HepG2 (cell line): Measurements from ENCODE around the gene LAMP2. TPM values are rescaled to one million over a fixed set of nuclear protein-coding genes. Genes with fewer than 3 reads are reported as not detected.

ENCODE experiments used
- ATAC-seq: fragments of 200-7000 bp; cut with Tn5 transposase; 3 replicates; pipeline ENCODE4 v1.9.1; 2020; ENCODE audit warnings: mild to moderate bottlenecking, moderate library complexity
- Bru-seq: library from RNA; stranded (reverse); fragments of 400-500 nt; gene quantifications from one replicate; lab custom pipeline; 2021; lab: Mats Ljungman, UMichigan
- BruChase-seq, 2 experiments: library from RNA; stranded (reverse); fragments of 400-500 nt; gene quantifications; one replicate each; lab custom pipeline; 2021; lab: Mats Ljungman, UMichigan
- BruUV-seq: library from RNA; stranded (reverse); fragments of 400-500 nt; replicated peaks from 2 replicates; lab custom pipeline; 2021; lab: Mats Ljungman, UMichigan
- CTCF ChIA-PET: fragments of 300-600 bp; formaldehyde crosslinking; extraction: SDS; loops from one replicate; lab custom pipeline; 2021; ENCODE audit warnings: low total read pairs, inconsistent platforms, low intra/inter-chr PET ratio; lab: Yijun Ruan, JAX
- POLR2A ChIA-PET: fragments of 350-600 bp; sonication (Branson Sonifier 250); formaldehyde crosslinking; loops from one replicate; lab custom pipeline; 2020; ENCODE audit warnings: antibody characterized with exemption, inconsistent platforms; lab: Yijun Ruan, JAX
- DNase-seq: peaks from one replicate; pipeline ENCODE4 v3.0.0-alpha.2; 2015; ENCODE audit warnings: low spot score
- FAIRE-seq: peaks from 3 replicates; lab custom pipeline; 2011; peaks lifted over from hg19 to GRCh38; lab: Jason Lieb, UNC
- H2AFZ ChIP-seq: one replicate; pipeline ENCODE4 v1.6.1; 2011; ENCODE audit warnings: low read length, inconsistent platforms
- H3K27ac ChIP-seq: fragments of 300-600 bp; 3 replicates; pipeline ENCODE4 v1.8.0; 2011; ENCODE audit warnings: mixed run types, mild to moderate bottlenecking, mixed read lengths, low read length, inconsistent platforms; ENCODE audit not compliant: insufficient read depth; ENCODE audit errors: extremely low read length
- H3K27me3 ChIP-seq, 2 experiments: fragments of 200-600 bp in 1 of 2; 2 replicates in 1 of 2; 3 replicates in 1 of 2; pipeline versions ENCODE4 v1.6.0 to v1.8.0; 2011; ENCODE audit warnings: low read length in 2 of 2, mild to moderate bottlenecking in 2 of 2, moderate library complexity in 2 of 2, inconsistent platforms in 1 of 2; ENCODE audit not compliant: insufficient read depth in 2 of 2, control insufficient read depth in 1 of 2
- H3K36me3 ChIP-seq, 2 experiments: fragments of 200-600 bp in 1 of 2; replicated peaks in 1 of 2; 2 replicates in 1 of 2; 3 replicates in 1 of 2; pipeline versions ENCODE4 v1.5.1 to v1.8.0; 2011; ENCODE audit warnings: low read length in 2 of 2, inconsistent platforms in 1 of 2; ENCODE audit not compliant: insufficient read depth in 2 of 2, control insufficient read depth in 1 of 2
- H3K4me1 ChIP-seq: 2 replicates; pipeline ENCODE4 v1.5.1; 2012; ENCODE audit warnings: low read length, inconsistent platforms; ENCODE audit not compliant: insufficient read depth
- H3K4me2 ChIP-seq: 2 replicates; pipeline ENCODE4 v1.6.0; 2011; ENCODE audit warnings: low read depth, low read length, inconsistent platforms
- H3K4me3 ChIP-seq, 3 experiments: fragments of 200-600 bp in 1 of 3; sonication (generic), shearing (Covaris generic) in 1 of 3; replicated peaks in 1 of 3; 2 replicates each; pipeline ENCODE4 v1.5.1; 2011 to 2016; ENCODE audit warnings: low read length in 3 of 3, inconsistent platforms in 2 of 3, low read depth in 2 of 3, mild to moderate bottlenecking in 2 of 3, control low read depth in 1 of 3, mixed read lengths in 1 of 3; ENCODE audit not compliant: insufficient read depth in 1 of 3
- H3K79me2 ChIP-seq: one replicate; pipeline ENCODE4 v1.6.1; 2011; ENCODE audit warnings: low read length, inconsistent platforms; ENCODE audit not compliant: insufficient read depth
- H3K9ac ChIP-seq: 2 replicates; pipeline ENCODE4 v1.6.0; 2011; ENCODE audit warnings: mild to moderate bottlenecking, low read depth, low read length, inconsistent platforms; ENCODE audit not compliant: insufficient read depth
- H3K9me3 ChIP-seq: 2 replicates; pipeline ENCODE4 v1.5.1; 2012; ENCODE audit warnings: mild to moderate bottlenecking, low read length
- H4K20me1 ChIP-seq: 2 replicates; pipeline ENCODE4 v1.6.0; 2011; ENCODE audit warnings: inconsistent platforms, mild to moderate bottlenecking, low read length, moderate library complexity; ENCODE audit not compliant: insufficient read depth
- CEBPG ChIP-seq: IDR thresholded peaks from 2 replicates; pipeline ENCODE4 v1.6.1; 2016
- GATAD2A ChIP-seq: IDR thresholded peaks from 2 replicates; pipeline ENCODE4 v1.6.1; 2016
- KDM2A ChIP-seq: sonication (generic); formaldehyde crosslinking; IDR thresholded peaks from 2 replicates; pipeline ENCODE4 v1.4.0; 2020; ENCODE audit warnings: low read depth, missing genetic modification reagents, borderline replicate concordance
- KLF12 ChIP-seq: sonication (generic); formaldehyde crosslinking; IDR thresholded peaks from 2 replicates; pipeline ENCODE4 v1.4.0; 2020; ENCODE audit warnings: missing genetic modification reagents, borderline replicate concordance
- NCOA2 ChIP-seq: sonication (generic); formaldehyde crosslinking; IDR thresholded peaks from 2 replicates; pipeline ENCODE4 v1.8.0; 2022; ENCODE audit warnings: inconsistent platforms
- POLR2A ChIP-seq, 2 experiments: IDR thresholded peaks; 2 replicates each; pipeline ENCODE4 v1.6.1; 2011; ENCODE audit warnings: low read depth in 2 of 2, low read length in 2 of 2, mild to moderate bottlenecking in 1 of 2, moderate library complexity in 1 of 2; ENCODE audit not compliant: insufficient read depth in 1 of 2
- RFX5 ChIP-seq: IDR thresholded peaks from 2 replicates; pipeline ENCODE4 v1.6.1; 2011; ENCODE audit warnings: low read depth, low read length, improper control_type of control experiment
- SOX13 ChIP-seq, 3 experiments: fragments of 450-650 bp in 1 of 3; sonication (generic) in 1 of 3; formaldehyde crosslinking in 1 of 3; IDR thresholded peaks in 2 of 3; conservative IDR thresholded peaks in 1 of 3; 2 replicates each; pipeline versions ENCODE4 v1.5.0 to v1.6.1; 2016 to 2020; ENCODE audit warnings: antibody characterized with exemption in 1 of 3, mild to moderate bottlenecking in 1 of 3, missing compliant biosample characterization in 1 of 3, missing genetic modification reagents in 1 of 3, moderate library complexity in 1 of 3
- ZNF574 ChIP-seq: sonication (generic); formaldehyde crosslinking; IDR thresholded peaks from 2 replicates; pipeline ENCODE4 v1.4.0; 2020; ENCODE audit warnings: missing genetic modification reagents
- ZNF670 ChIP-seq: sonication (generic); formaldehyde crosslinking; IDR thresholded peaks from 2 replicates; pipeline ENCODE4 v1.8.0; 2022; ENCODE audit warnings: mild to moderate bottlenecking, missing genetic modification reagents, borderline replicate concordance
- ZSCAN21 ChIP-seq: sonication (generic); formaldehyde crosslinking; IDR thresholded peaks from 2 replicates; pipeline ENCODE4 v1.8.0; 2022; ENCODE audit warnings: mild to moderate bottlenecking, missing genetic modification reagents, moderate library complexity, borderline replicate concordance
- ZSCAN31 ChIP-seq: sonication (generic); formaldehyde crosslinking; IDR thresholded peaks from 2 replicates; pipeline ENCODE4 v1.5.0; 2020; ENCODE audit warnings: low read depth, mild to moderate bottlenecking, missing genetic modification reagents
- WGBS: methylation state at CpG from one replicate; pipeline ENCODE4 v1.1.6; 2017; ENCODE audit warnings: low lambda C conversion rate; 5-methylcytosine and 5-hydroxymethylcytosine counted together
- in situ Hi-C: cut with HindIII; loops from 2 replicates; pipeline ENCODE4 v1.10.0; 2017; ENCODE audit warnings: low pct_unique_long_range_greater_than_20kb; ENCODE audit not compliant: extremely low pct_ligation_motif_present
- intact Hi-C: fragments of 100-400 bp; cut with micrococcal nuclease; formaldehyde crosslinking; loops from one replicate; pipeline ENCODE4 v1.10.0; 2022; ENCODE audit not compliant: unreplicated experiment
- long read RNA-seq, 2 experiments: library from RNA in 1 of 2; library from polyadenylated mRNA in 1 of 2; stranded (forward) in 1 of 2; unstranded in 1 of 2; transcript quantifications; one replicate each; pipeline ENCODE4 v2.0.0, GENCODE V29; 2019 to 2022
- polyA minus RNA-seq, 3 experiments: library from RNA; depleted of rRNA, polyadenylated mRNA; stranded (reverse); fragments of >200 nt; gene quantifications; 2 replicates each; pipeline ENCODE4 v1.2.3, GENCODE V29; 2011; ENCODE audit warnings: low replicate concordance in 1 of 3
- polyA plus RNA-seq, 8 experiments: library from polyadenylated mRNA; depleted of rRNA in 3 of 8; stranded (reverse) in 7 of 8; unstranded in 1 of 8; fragments of >200 nt; fragmentation: Illumina TruSeq in 4 of 8; extraction: Trizol in 4 of 8; gene quantifications; 2 replicates each; pipeline versions ENCODE4 v1.2.1 to v1.2.3, GENCODE V29; 2011 to 2016; ENCODE audit warnings: low read depth in 4 of 8, missing spikeins in 1 of 8, mixed read lengths in 1 of 8; ENCODE audit not compliant: insufficient read depth in 1 of 8
- total RNA-seq, 5 experiments: library from RNA; depleted of rRNA; stranded (reverse); fragments of >200 nt; fragmentation: Illumina TruSeq; extraction: Trizol; gene quantifications; 2 replicates each; pipeline ENCODE4 v1.2.3, GENCODE V29; 2016; ENCODE audit warnings: low read depth in 1 of 5

LAMP2 gene
- total RNA-seq (2016; rRNA removed; fragmentation: Illumina TruSeq; extraction: Trizol) (63.0 and 127 TPM in 2 replicates), polyA plus RNA-seq (2011; rRNA removed) (143 and 170 TPM in 2 replicates), polyA minus RNA-seq (2011; rRNA and poly(A)+ RNA removed; ENCODE audit: low replicate concordance) (28.8 and 70.3 TPM in 2 replicates), Bru-seq, nascent RNA (percentile 93 among the genes with signal in this experiment), BruChase-seq, experiment 1, labeled RNA remaining after a 6-hour chase (percentile 95 among the genes with signal in this experiment), BruChase-seq, experiment 2, labeled RNA remaining after a 2-hour chase (percentile 96 among the genes with signal in this experiment)
- total RNA-seq (2016; cell fraction: cytosol; rRNA removed; fragmentation: Illumina TruSeq; extraction: Trizol; ENCODE audit: low read depth), result 6.3 and 8.5 TPM in 2 replicates
- total RNA-seq (2016; cell fraction: insoluble cytoplasmic fraction; rRNA removed; fragmentation: Illumina TruSeq; extraction: Trizol), result 61.8 and 127 TPM in 2 replicates
- total RNA-seq (2016; cell fraction: membrane; rRNA removed; fragmentation: Illumina TruSeq; extraction: Trizol), result 14.0 and 16.8 TPM in 2 replicates
- 117 and 132 TPM in 2 replicates for total RNA-seq (2016; cell fraction: nucleus; rRNA removed; fragmentation: Illumina TruSeq; extraction: Trizol)
- polyA plus RNA-seq (2011; cell fraction: cytosol; rRNA removed), result 88.8 and 129 TPM in 2 replicates
- polyA plus RNA-seq (2011; cell fraction: nucleus; rRNA removed), result 38.3 and 46.9 TPM in 2 replicates
- 131 and 146 TPM in 2 replicates for polyA plus RNA-seq (2012)
- 7.2 and 7.3 TPM in 2 replicates for polyA plus RNA-seq (2016; cell fraction: cytosol; fragmentation: Illumina TruSeq; extraction: Trizol; ENCODE audit: low read depth)
- polyA plus RNA-seq (2016; cell fraction: insoluble cytoplasmic fraction; fragmentation: Illumina TruSeq; extraction: Trizol; ENCODE audit: low read depth), result 51.7 and 54.1 TPM in 2 replicates
- 12.2 and 13.2 TPM in 2 replicates for polyA plus RNA-seq (2016; cell fraction: membrane; fragmentation: Illumina TruSeq; extraction: Trizol; ENCODE audit: low read depth)
- polyA plus RNA-seq (2016; cell fraction: nucleus; fragmentation: Illumina TruSeq; extraction: Trizol; ENCODE audit: insufficient read depth, low read depth), result 124 and 129 TPM in 2 replicates
- polyA minus RNA-seq (2011; cell fraction: cytosol; rRNA and poly(A)+ RNA removed), result 106 and 122 TPM in 2 replicates
- polyA minus RNA-seq (2011; cell fraction: nucleus; rRNA and poly(A)+ RNA removed), result 61.7 and 77.6 TPM in 2 replicates
- long read RNA-seq, experiment 1, full-length matches to known transcripts, result 166 of 189 reads
- long read RNA-seq, experiment 1, partial matches to known transcripts, result 5 of 189 reads
- long read RNA-seq, experiment 1, other reads (novel, unspliced or antisense), result 18 of 189 reads
- long read RNA-seq, experiment 2, full-length matches to known transcripts, result 134 of 302 reads
- long read RNA-seq, experiment 2, partial matches to known transcripts, result 35 of 302 reads
- long read RNA-seq, experiment 2, other reads (novel, unspliced or antisense), result 133 of 302 reads

DNA sequence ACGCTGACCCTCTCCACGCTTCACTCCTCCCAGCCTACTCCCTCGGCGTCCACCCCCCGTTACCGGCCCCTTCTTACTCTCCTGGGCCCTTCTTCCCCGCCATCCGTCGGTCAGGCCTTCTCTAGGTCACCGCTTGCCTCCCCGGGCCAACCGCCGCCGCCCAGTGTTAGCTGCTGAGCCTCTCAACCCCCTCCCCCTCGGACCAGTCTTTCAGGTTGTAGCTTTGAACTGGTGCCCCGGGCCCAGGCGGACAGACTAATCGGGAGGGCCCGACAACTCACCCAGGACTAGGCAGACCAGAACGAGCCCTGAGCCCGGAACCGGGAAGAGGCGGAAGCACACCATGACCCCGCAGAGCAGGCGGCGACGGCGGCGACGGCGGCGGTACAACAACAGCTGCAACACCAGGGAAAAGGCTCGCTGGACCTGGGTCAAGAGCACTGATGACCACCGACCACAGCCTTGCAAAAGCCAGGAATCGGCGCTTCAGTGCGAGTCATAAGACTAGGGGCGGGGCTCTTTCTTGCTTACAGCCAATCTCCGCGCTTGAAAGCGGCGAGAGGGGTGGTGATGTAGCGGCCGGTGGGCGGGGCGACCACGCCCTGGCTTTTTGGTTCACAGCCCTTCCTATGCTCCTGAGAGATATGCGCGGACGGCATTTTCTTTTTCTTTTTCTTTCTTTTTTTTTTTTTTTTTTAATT is at the start of gene LAMP2:
LAMP2 (minus strand) TSS at position 472 of the 701 bp plus-strand sequence; CDS start at position 345, 127 bp downstream.
- BruUV-seq, result TSS peak; percentile 70
- CTCF ChIA-PET, result no interaction called here
- peak; percentile 38; the same call in 1 of the 2 replicates for TF ChIP-seq KDM2A (CRISPR knock-in tag)
- TF ChIP-seq CEBPG, result 0 out of 2 replicates have a peak, but pooled peaks have one; percentile 8
- TF ChIP-seq ZNF670, result 0 out of 2 replicates have a peak, but pooled peaks have one; percentile 46
- TF ChIP-seq ZSCAN31 (CRISPR knock-in tag), result 0 out of 2 replicates have a peak, but pooled peaks have one; percentile 29
- 0 out of 2 replicates have a peak, but pooled peaks have one; percentile 41 for TF ChIP-seq ZSCAN21 (CRISPR knock-in tag)
- TF ChIP-seq NCOA2 (CRISPR knock-in tag), result peak; percentile 25; the same call in 1 of the 2 replicates
- TF ChIP-seq POLR2A (IDR thresholded peaks at IDR 0.05; ENCODE audit: insufficient read depth in 1 of 2, low read depth in 2 of 2, low read length in 2 of 2), result peak; percentile 87 to 97
- no peak for TF ChIP-seq SOX13 (IDR thresholded peaks at IDR 0.05)
- TF ChIP-seq SOX13 (CRISPR knock-in tag; conservative IDR thresholded peaks at IDR 0.05 in 1 of 2, IDR thresholded peaks at IDR 0.05 in 1 of 2), result peak in 1 of 2 experiments; percentile 7; a peak in 1 of 4 replicates
- peak; percentile 40; the same call in 1 of the 2 replicates for TF ChIP-seq KLF12 (CRISPR knock-in tag)
- TF ChIP-seq GATAD2A (CRISPR knock-in tag), result peak; percentile 21; the same call in 1 of the 2 replicates
- TF ChIP-seq ZNF574 (CRISPR knock-in tag), result peak; percentile 75
- no peak for TF ChIP-seq RFX5

More for the DNA sequence above, at the start of gene LAMP2:
- H3K36me3 ChIP-seq, result no peaks in the 10 kb centered on the region
- peaks cover 33% of the 10 kb centered on the region for H3K4me1 ChIP-seq
- no peaks in the 10 kb centered on the region for H3K27me3 ChIP-seq
- H3K9ac ChIP-seq, result peak within 1 kb of the TSS; percentile 84
- H4K20me1 ChIP-seq, result peaks cover 9% of the 10 kb centered on the region
- H3K27ac ChIP-seq, result peak within 1 kb of the TSS; percentile 90
- intact Hi-C loops, result loop anchor here (10.0 kb wide), 1 partner anchor 154 kb away; the partner anchor contains the start of gene TMEM255A
- under 1% methylated on average over 34 of the region's 50 CpGs for WGBS
- POLR2A ChIA-PET, result interaction anchor here (0.7 to 1.8 kb wide), 5 partner anchors 10 to 284 kb away, joined by 3 to 26 read pairs (median 4); partner anchors contain the start of genes C1GALT1C1 and CUL4B
- ATAC-seq (peak; percentile 94), DNase-seq (peak; percentile 86), FAIRE-seq (peak; percentile 63)
- no peaks in the 10 kb centered on the region for H3K9me3 ChIP-seq
- H3K4me2 ChIP-seq, result peak within 1 kb of the TSS; percentile 63
- in situ Hi-C loops, result loop anchor here (25.0 kb wide), 1 partner anchor 232 kb away; no protein-coding TSS in a partner anchor
- no peak within 1 kb of the TSS for H2AFZ ChIP-seq
- peak within 1 kb of the TSS; percentile 80 to 89 (median 81) for H3K4me3 ChIP-seq
- peaks cover 41% of the 10 kb centered on the region for H3K79me2 ChIP-seq
